Sigmoid colon (tissue), 4 donors: ENCODE data around the gene KRT73.

Source experiments
- POLR2A ChIP-seq, 2 donors: fragments of 450-650 bp; IDR thresholded peaks; one replicate each; pipeline ENCODE4 v1.6.1; 2016; ENCODE audit warnings: antibody characterized with exemption in 2 of 2, mild to moderate bottlenecking in 2 of 2, moderate library complexity in 2 of 2
- POLR2AphosphoS5 ChIP-seq, 4 donors: sonication (generic); formaldehyde crosslinking; IDR thresholded peaks; one replicate each; pipeline ENCODE4 v1.6.1; 2017; ENCODE audit warnings: antibody characterized with exemption in 4 of 4
- TF ChIP-seq, protein P1 (sequence below), 4 experiments: fragments of 450-650 bp in 3 of 4; fragments of 200-600 bp in 1 of 4; IDR thresholded peaks; one replicate each; pipeline ENCODE4 v1.5.1; 2016 to 2019; ENCODE audit warnings: antibody characterized with exemption in 4 of 4, mild to moderate bottlenecking in 3 of 4, moderate library complexity in 2 of 4

DNA sequence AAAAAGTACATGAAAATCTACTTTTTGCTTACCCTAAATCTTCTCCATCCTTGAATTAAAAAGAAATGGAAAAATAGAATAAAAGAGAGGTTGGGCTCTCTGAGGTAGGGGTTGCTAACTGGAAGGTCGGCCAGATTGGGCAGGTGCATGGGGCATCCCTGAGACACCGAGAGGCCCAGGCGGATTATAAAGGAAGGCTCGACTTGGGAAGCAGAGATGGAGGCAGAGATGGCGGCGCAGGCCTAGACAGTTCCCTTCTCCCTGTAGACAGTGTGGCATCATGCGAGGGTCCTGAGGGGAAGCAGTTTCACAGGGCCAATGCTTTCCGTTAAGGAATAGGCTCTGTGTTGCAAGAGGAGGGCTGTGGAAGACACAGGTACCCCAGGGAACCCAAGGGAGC is 41.0 kb downstream of the KRT73 start:
- TF ChIP-seq, protein P1, sequence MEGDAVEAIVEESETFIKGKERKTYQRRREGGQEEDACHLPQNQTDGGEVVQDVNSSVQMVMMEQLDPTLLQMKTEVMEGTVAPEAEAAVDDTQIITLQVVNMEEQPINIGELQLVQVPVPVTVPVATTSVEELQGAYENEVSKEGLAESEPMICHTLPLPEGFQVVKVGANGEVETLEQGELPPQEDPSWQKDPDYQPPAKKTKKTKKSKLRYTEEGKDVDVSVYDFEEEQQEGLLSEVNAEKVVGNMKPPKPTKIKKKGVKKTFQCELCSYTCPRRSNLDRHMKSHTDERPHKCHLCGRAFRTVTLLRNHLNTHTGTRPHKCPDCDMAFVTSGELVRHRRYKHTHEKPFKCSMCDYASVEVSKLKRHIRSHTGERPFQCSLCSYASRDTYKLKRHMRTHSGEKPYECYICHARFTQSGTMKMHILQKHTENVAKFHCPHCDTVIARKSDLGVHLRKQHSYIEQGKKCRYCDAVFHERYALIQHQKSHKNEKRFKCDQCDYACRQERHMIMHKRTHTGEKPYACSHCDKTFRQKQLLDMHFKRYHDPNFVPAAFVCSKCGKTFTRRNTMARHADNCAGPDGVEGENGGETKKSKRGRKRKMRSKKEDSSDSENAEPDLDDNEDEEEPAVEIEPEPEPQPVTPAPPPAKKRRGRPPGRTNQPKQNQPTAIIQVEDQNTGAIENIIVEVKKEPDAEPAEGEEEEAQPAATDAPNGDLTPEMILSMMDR (IDR thresholded peaks at IDR 0.05), result no peak
- TF ChIP-seq POLR2A (IDR thresholded peaks at IDR 0.05) (no peak), POLR2AphosphoS5 (IDR thresholded peaks at IDR 0.05) (no peak)
